ENCODE data around the gene CERK. TPM values are rescaled to one million over a fixed set of nuclear protein-coding genes. Genes with fewer than 3 reads are reported as not detected.
A peak's percentile ranks its signal among the peaks of the same experiment; 100 is the strongest.

Gene CERK
- total and polyA plus RNA-seq, 2 of the 8 experiments (the other 6 are each of a cell fraction or from before 2014, with no cell fraction given), result 26.6 to 59.0 TPM

DNA sequence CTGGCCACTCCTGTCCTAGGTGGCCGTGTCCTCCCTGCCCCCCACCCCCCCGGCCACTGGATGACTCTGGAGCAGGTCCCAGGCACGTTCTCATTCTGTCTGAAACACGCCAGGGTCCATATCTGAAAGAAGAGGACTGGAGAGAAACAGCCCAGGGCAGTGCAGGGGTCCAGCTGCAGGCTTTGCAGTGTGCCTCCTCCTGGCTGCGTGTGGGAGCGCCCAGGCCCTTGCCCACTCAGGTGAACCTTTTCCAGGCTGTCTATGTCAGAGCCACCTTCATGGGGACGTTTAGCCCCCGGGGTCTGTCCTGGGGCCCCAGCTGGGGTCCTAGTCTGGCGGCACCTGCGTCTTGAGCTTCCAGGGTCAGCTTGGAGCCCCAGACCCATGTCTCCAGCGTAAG, 102.3 kb downstream of the CERK start:
- TF ChIP-seq NANOG (IDR thresholded peaks at IDR 0.05; ENCODE audit: insufficient read depth, low read depth, low read length, poor library complexity, severe bottlenecking) (no peak), KDM5A (IDR thresholded peaks at IDR 0.05; ENCODE audit: low read length) (no peak), RAD21 (IDR thresholded peaks at IDR 0.05 in 1 of 2, conservative IDR thresholded peaks at IDR 0.05 in 1 of 2; ENCODE audit: low read depth in 2 of 2, low read length in 2 of 2) (peak; percentile 27 to 53; a peak in 3 of 4 replicates), POU5F1 (IDR thresholded peaks at IDR 0.05; ENCODE audit: low read depth, low read length) (no peak), JUND (IDR thresholded peaks at IDR 0.05; ENCODE audit: low read length) (no peak), CHD1 (IDR thresholded peaks at IDR 0.05; ENCODE audit: low read depth, low read length) (no peak), HDAC6 (IDR thresholded peaks at IDR 0.05; ENCODE audit: low read depth, low read length) (no peak)
- TF ChIP-seq, protein P1, sequence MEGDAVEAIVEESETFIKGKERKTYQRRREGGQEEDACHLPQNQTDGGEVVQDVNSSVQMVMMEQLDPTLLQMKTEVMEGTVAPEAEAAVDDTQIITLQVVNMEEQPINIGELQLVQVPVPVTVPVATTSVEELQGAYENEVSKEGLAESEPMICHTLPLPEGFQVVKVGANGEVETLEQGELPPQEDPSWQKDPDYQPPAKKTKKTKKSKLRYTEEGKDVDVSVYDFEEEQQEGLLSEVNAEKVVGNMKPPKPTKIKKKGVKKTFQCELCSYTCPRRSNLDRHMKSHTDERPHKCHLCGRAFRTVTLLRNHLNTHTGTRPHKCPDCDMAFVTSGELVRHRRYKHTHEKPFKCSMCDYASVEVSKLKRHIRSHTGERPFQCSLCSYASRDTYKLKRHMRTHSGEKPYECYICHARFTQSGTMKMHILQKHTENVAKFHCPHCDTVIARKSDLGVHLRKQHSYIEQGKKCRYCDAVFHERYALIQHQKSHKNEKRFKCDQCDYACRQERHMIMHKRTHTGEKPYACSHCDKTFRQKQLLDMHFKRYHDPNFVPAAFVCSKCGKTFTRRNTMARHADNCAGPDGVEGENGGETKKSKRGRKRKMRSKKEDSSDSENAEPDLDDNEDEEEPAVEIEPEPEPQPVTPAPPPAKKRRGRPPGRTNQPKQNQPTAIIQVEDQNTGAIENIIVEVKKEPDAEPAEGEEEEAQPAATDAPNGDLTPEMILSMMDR (IDR thresholded peaks at IDR 0.05; ENCODE audit: control extremely low read depth in 1 of 3, insufficient read depth in 1 of 3, low read depth in 1 of 3, low read length in 3 of 3), result peak; percentile 43 to 47 (median 43)
- Histone ChIP-seq H2AK5ac (ENCODE audit: low read depth, low read length) (no peak overlapping the region), H3K18ac (ENCODE audit: extremely low read depth, low read length) (no peak overlapping the region), H3K79me2 (ENCODE audit: control insufficient read depth in 1 of 2, insufficient read depth in 2 of 2, low read length in 2 of 2) (no peaks in the 10 kb centered on the region), H4K8ac (ENCODE audit: extremely low read depth, insufficient read depth, low read length) (no peak overlapping the region), H3K9me3 (ENCODE audit: insufficient read depth in 2 of 2, low read depth in 1 of 2, low read length in 1 of 2) (no peaks in the 10 kb centered on the region), H3K23me2 (ENCODE audit: low read depth, low read length) (no peaks in the 10 kb centered on the region; the same call in 1 of the 2 replicates), H3K56ac (replicated peaks; ENCODE audit: insufficient read length, low read depth, low read length) (no peak overlapping the region), H2BK15ac (ENCODE audit: low read length) (no peak overlapping the region), H3K27ac (ENCODE audit: low read depth, low read length) (no peak overlapping the region), H2BK20ac (ENCODE audit: low read length) (no peak overlapping the region), H4K20me1 (replicated peaks in 1 of 2; ENCODE audit: control insufficient read depth in 1 of 2, insufficient read depth in 2 of 2, low read length in 2 of 2) (peaks cover 0 to 3% of the 10 kb centered on the region in 2 experiments), H3K27me3 (replicated peaks in 1 of 4; ENCODE audit: control insufficient read depth in 3 of 4, extremely low read depth in 1 of 4, insufficient read depth in 3 of 4, low read length in 3 of 4) (no peaks in the 10 kb centered on the region), H2BK12ac (ENCODE audit: low read depth, low read length) (no peak overlapping the region), H4K91ac (replicated peaks; ENCODE audit: insufficient read length, low read length) (no peak overlapping the region), H3K4ac (replicated peaks; ENCODE audit: insufficient read length, low read depth, low read length) (no peak overlapping the region), H2BK120ac (replicated peaks; ENCODE audit: low read depth, low read length) (no peak overlapping the region), H3K9ac (replicated peaks in 1 of 4; ENCODE audit: extremely low read depth in 1 of 4, low read depth in 3 of 4, low read length in 3 of 4) (no peak overlapping the region), H2BK5ac (ENCODE audit: low read depth, low read length) (no peak overlapping the region), H3K4me1 (replicated peaks in 1 of 4; ENCODE audit: control insufficient read depth in 3 of 4, insufficient read depth in 4 of 4, low read length in 3 of 4) (peaks cover 0 to 7% (median 2%) of the 10 kb centered on the region in 4 experiments; a peak in 3 of 7 replicates), H2AFZ (ENCODE audit: low read length) (no peak overlapping the region), H3K23ac (ENCODE audit: insufficient read length) (no peak overlapping the region), H3K14ac (ENCODE audit: insufficient read length) (no peak overlapping the region), H3K4me2 (ENCODE audit: insufficient read depth in 1 of 2, low read depth in 2 of 2, low read length in 2 of 2) (no peak overlapping the region), H3K79me1 (ENCODE audit: low read depth, low read length) (no peaks in the 10 kb centered on the region; the same call in 1 of the 2 replicates), H3K4me3 (ENCODE audit: extremely low read depth in 1 of 4, insufficient read depth in 2 of 4, low read depth in 3 of 4, low read length in 4 of 4) (no peak overlapping the region), H3K36me3 (ENCODE audit: control insufficient read depth in 2 of 4, insufficient read depth in 4 of 4, low read length in 3 of 4) (no peaks in the 10 kb centered on the region), H4K5ac (ENCODE audit: insufficient read length, low read depth, low read length) (no peak overlapping the region)
- ChIA-PET CTCF (ENCODE audit: partially characterized antibody) (interaction anchor here (0.7 to 1.6 kb wide), 10 partner anchors 9 to 96 kb away, joined by 3 to 7 read pairs (median 4); no protein-coding TSS in a partner anchor), POLR2A (ENCODE audit: partially characterized antibody) (interaction anchor here (0.7 to 2.4 kb wide), 6 partner anchors 8 to 323 kb away, joined by 3 to 7 read pairs (median 4); no protein-coding TSS in a partner anchor)
- FAIRE-seq (no peak), DNase-seq (ENCODE audit: low read depth in 1 of 2, low spot score in 2 of 2) (no peak)
- 76% methylated on average over 9 of the region's 11 CpGs; no CpG with 5 or more reads in 1 of the 2 experiments for WGBS, 2 experiments (ENCODE audit: extremely low coverage in 1 of 2, insufficient coverage in 1 of 2, insufficient read length in 1 of 2, insufficient replicate concordance in 2 of 2, low coverage in 1 of 2, low lambda C conversion rate in 2 of 2, missing lambda C conversion rate in 1 of 2)

Data from H1 (cell line).